Endodermal cell (in vitro differentiated cells): ENCODE results near the gene IZUMO1. TPM values are rescaled to one million over a fixed set of nuclear protein-coding genes. Genes with fewer than 3 reads are reported as not detected.

Experiments
- DNase-seq: peaks from one replicate; pipeline ENCODE4 v3.0.0-alpha.2; 2017
- H3K27ac ChIP-seq: 2 replicates; pipeline ENCODE4 v1.5.1; 2013; ENCODE audit warnings: mild to moderate bottlenecking, low read depth, low read length, moderate library complexity
- H3K27me3 ChIP-seq: 2 replicates; pipeline ENCODE4 v1.6.1; 2013; ENCODE audit warnings: mild to moderate bottlenecking, low read length, moderate library complexity; ENCODE audit not compliant: insufficient read depth, control insufficient read depth, poor library complexity, severe bottlenecking
- H3K36me3 ChIP-seq: 2 replicates; pipeline ENCODE4 v1.7.0; 2013; ENCODE audit warnings: mild to moderate bottlenecking, low read length, moderate library complexity; ENCODE audit not compliant: control insufficient read depth, insufficient read depth
- H3K4me1 ChIP-seq: one replicate; pipeline ENCODE4 v1.7.0; 2013; ENCODE audit warnings: low read length; ENCODE audit not compliant: control insufficient read depth, insufficient read depth
- H3K4me3 ChIP-seq: 2 replicates; pipeline ENCODE4 v1.5.1; 2013; ENCODE audit warnings: mild to moderate bottlenecking, low read length, moderate library complexity
- H3K9ac ChIP-seq: 2 replicates; pipeline ENCODE4 v1.6.1; 2013; ENCODE audit warnings: mild to moderate bottlenecking, low read length, moderate library complexity; ENCODE audit not compliant: poor library complexity, severe bottlenecking; ENCODE audit errors: extremely low read depth
- H3K9me3 ChIP-seq: 2 replicates; pipeline ENCODE4 v1.6.1; 2013; ENCODE audit warnings: mild to moderate bottlenecking, low read length, moderate library complexity; ENCODE audit not compliant: control insufficient read depth
- H3K27ac Mint-ChIP-seq: 2 replicates; pipeline ENCODE4 v1.8.0; 2020; ENCODE audit warnings: mixed read lengths
- H3K27me3 Mint-ChIP-seq: 2 replicates; pipeline ENCODE4 v1.8.0; 2021; ENCODE audit warnings: mild to moderate bottlenecking, mixed read lengths; ENCODE audit not compliant: insufficient read depth
- H3K36me3 Mint-ChIP-seq: 2 replicates; pipeline ENCODE4 v1.8.0; 2020; ENCODE audit warnings: low read depth, mixed read lengths
- H3K4me1 Mint-ChIP-seq: 2 replicates; pipeline ENCODE4 v1.8.0; 2020; ENCODE audit warnings: mixed read lengths
- H3K4me3 Mint-ChIP-seq: 2 replicates; pipeline ENCODE4 v1.8.0; 2020; ENCODE audit warnings: mild to moderate bottlenecking, moderate library complexity, mixed read lengths
- H3K9me3 Mint-ChIP-seq: 2 replicates; pipeline ENCODE4 v1.8.0; 2020; ENCODE audit warnings: mild to moderate bottlenecking, mixed read lengths
- CTCF ChIP-seq: fragments of 200-600 bp; sonication (generic); conservative IDR thresholded peaks from 2 replicates; pipeline ENCODE4 v1.5.0; 2021; ENCODE audit warnings: antibody characterized with exemption, mild to moderate bottlenecking
- WGBS, 2 experiments: methylation state at CpG; one replicate each; pipeline versions ENCODE4 v1.1.5 to v1.1.7; 2013; ENCODE audit warnings: missing lambda C conversion rate in 2 of 2, mixed read lengths in 1 of 2; ENCODE audit not compliant: insufficient coverage in 1 of 2, insufficient read length in 1 of 2; 5-methylcytosine and 5-hydroxymethylcytosine counted together
- total RNA-seq, 2 donors: library from RNA; stranded (reverse); fragmentation: NEBNext Ultra II Directional in 1 of 2; extraction: Animal tissue kit (Norgen Biotek cat#: 25700) in 1 of 2; gene quantifications; 2 replicates in 1 of 2; 3 replicates in 1 of 2; pipeline ENCODE4 v1.2.1, GENCODE V29; 2021

IZUMO1 gene
- total RNA-seq, 2 donors from 2014 or later = 0.22 to 0.80 TPM

- H3K27ac Mint-ChIP-seq = peak overlapping the region; percentile 55
- peak; percentile 88 for DNase-seq
- no peaks in the 10 kb centered on the region for H3K27me3 ChIP-seq
- H3K4me3 ChIP-seq = peak overlapping the region; percentile 91
- peak overlapping the region; percentile 52 for H3K9ac ChIP-seq
- peaks cover 4% of the 10 kb centered on the region for H3K9me3 ChIP-seq
- no peaks in the 10 kb centered on the region for H3K4me1 ChIP-seq
- H3K9me3 Mint-ChIP-seq = peaks cover 7% of the 10 kb centered on the region
- 4 to 7% methylated on average over 5 to 20 of the region's 25 CpGs for WGBS, 2 experiments
- peaks cover 7% of the 10 kb centered on the region for H3K27me3 Mint-ChIP-seq
- TF ChIP-seq CTCF = peak; percentile 69
- peaks cover 8% of the 10 kb centered on the region for H3K36me3 Mint-ChIP-seq
- H3K4me3 Mint-ChIP-seq = peak overlapping the region; percentile 75
- H3K27ac ChIP-seq = no peak overlapping the region
- H3K36me3 ChIP-seq = no peaks in the 10 kb centered on the region
- peaks cover 13% of the 10 kb centered on the region for H3K4me1 Mint-ChIP-seq
These were observed 33.5 kb downstream of the IZUMO1 start for GRCh38 chr19:48713041-48713863.

GRCh38 chr19:48711106-48711662 is 35.5 kb downstream of the IZUMO1 start:
- H3K36me3 ChIP-seq = no peaks in the 10 kb centered on the region
- no peak overlapping the region for H3K4me3 ChIP-seq
- H3K27ac Mint-ChIP-seq = no peak overlapping the region
- no peak overlapping the region for H3K27ac ChIP-seq
- no peak overlapping the region for H3K4me3 Mint-ChIP-seq
- peaks cover 10% of the 10 kb centered on the region for H3K4me1 Mint-ChIP-seq
- H3K4me1 ChIP-seq = no peaks in the 10 kb centered on the region
- peaks cover 4% of the 10 kb centered on the region for H3K9me3 ChIP-seq
- TF ChIP-seq CTCF = no peak
- no peak for DNase-seq
- no peak overlapping the region for H3K9ac ChIP-seq
- WGBS, 2 experiments = 80 to 92% methylated on average over 4 of the region's 4 CpGs
- H3K36me3 Mint-ChIP-seq = peaks cover 12% of the 10 kb centered on the region
- H3K9me3 Mint-ChIP-seq = peaks cover 7% of the 10 kb centered on the region
- H3K27me3 ChIP-seq = no peaks in the 10 kb centered on the region
- H3K27me3 Mint-ChIP-seq = peaks cover 7% of the 10 kb centered on the region

- DNase-seq = peak; percentile 55
- Mint-ChIP-seq H3K36me3 (peaks cover 30% of the 10 kb centered on the region), H3K4me1 (peaks cover 3% of the 10 kb centered on the region), H3K27me3 (peaks cover 7% of the 10 kb centered on the region), H3K27ac (no peak overlapping the region), H3K4me3 (no peak overlapping the region), H3K9me3 (peaks cover 13% of the 10 kb centered on the region)
- H3K27me3 ChIP-seq = no peaks in the 10 kb centered on the region
- H3K9me3 ChIP-seq = peaks cover 4% of the 10 kb centered on the region
- H3K4me1 ChIP-seq = no peaks in the 10 kb centered on the region
- TF ChIP-seq CTCF = no peak
- no peak overlapping the region for H3K27ac ChIP-seq
- no peaks in the 10 kb centered on the region for H3K36me3 ChIP-seq
- H3K9ac ChIP-seq = no peak overlapping the region
- no peak overlapping the region for H3K4me3 ChIP-seq
- WGBS, 2 experiments = 61 to 71% methylated on average over 8 to 11 of the region's 11 CpGs
These were observed 38.2 kb downstream of the IZUMO1 start for GRCh38 chr19:48708471-48708870.
